CD4-positive, alpha-beta T cell treated with Interleukin-10 for 1 hour (primary cell): Measurements from ENCODE around the gene ERGIC1.
A peak's percentile ranks its signal among the peaks of the same experiment; 100 is the strongest.
"Not testable (repeated sequence)": the region's sequence is repeated elsewhere in the genome, so short reads cannot be mapped to it uniquely, and the experiment has no call there.

Experiments used
- DNase-seq: peaks from one replicate; pipeline ENCODE4 v3.0.0-alpha.2; 2020

The ERGIC1 gene

DNA sequence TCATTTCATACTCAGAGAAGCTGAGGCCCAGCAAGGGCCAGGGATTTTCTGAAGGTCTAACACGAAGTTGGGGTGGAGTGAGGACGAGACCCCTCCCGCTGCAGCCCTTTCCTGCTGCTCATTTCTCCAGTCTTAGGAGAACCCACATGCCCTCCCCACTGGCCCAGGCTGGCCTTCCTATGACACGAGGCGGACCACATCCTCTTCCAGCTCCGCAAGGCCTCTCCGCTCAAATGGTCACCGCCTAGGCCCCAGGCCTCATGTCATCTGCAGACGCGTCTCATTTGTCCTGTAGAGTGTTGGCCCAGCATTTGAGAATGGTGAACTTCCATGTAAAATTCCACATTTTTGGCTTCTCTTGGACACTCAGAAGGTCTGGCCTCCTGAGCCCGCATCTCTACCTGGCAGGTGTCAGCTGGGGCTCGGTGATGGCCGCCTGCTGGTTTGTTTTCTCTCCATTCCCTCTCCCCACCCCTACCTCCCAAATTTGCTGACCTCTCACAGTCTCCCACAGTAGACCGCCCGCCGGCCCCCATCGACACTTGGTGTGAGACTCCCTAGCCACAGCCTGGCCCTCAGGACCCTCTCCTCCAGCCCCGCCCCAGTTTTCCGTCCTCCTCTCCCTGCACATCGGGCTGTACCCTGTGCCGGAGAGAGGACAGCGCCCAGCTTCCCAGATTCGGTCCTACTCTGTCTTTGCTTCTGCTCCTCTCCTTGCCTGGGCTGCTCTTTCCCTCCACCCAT is 51.7 kb downstream of the ERGIC1 start:
- no peak for DNase-seq

DNA sequence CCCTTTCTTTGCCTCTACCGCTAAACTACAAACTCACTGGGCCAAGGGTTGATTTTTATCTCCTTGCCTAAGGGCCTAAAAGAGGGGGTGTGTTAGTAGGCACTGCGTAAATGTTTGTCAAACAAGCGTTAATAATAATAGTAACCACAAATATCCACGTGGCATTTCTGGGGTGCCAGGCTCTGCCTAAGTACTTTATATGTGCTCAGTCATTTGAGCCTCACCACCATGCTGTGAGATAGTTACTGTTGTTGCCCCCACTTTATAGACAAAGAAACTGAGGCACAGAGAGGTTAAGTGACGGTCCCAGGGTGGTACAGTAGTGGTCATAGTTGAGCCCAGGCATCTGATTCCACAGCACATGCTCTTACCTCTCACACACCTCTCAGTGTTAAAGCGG is 52.4 kb downstream of the ERGIC1 start:
- no peak for DNase-seq

GRCh38 chr5:172886974-172887501 is 53.0 kb downstream of the ERGIC1 start:
- peak; percentile 28 for DNase-seq

DNA sequence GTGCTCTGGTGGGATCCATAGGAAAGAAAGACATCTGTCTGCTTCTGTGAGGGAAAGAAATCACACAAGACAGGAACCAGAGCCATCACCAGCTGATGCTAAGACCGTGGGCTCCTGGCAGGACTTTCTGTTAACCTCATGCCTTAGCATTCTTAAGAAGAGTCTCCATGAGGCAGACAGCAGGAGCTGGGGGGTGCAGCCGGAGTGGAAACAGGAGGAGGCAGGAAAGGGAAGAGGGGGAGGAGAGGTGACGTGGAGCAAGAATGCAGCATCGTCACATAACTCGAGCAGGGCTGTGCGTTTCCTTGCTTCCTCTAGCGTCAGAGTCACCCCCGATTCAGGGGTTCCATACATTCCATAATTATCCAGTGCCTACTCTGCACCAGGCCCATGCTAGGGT is 53.6 kb downstream of the ERGIC1 start:
- no peak for DNase-seq

DNA sequence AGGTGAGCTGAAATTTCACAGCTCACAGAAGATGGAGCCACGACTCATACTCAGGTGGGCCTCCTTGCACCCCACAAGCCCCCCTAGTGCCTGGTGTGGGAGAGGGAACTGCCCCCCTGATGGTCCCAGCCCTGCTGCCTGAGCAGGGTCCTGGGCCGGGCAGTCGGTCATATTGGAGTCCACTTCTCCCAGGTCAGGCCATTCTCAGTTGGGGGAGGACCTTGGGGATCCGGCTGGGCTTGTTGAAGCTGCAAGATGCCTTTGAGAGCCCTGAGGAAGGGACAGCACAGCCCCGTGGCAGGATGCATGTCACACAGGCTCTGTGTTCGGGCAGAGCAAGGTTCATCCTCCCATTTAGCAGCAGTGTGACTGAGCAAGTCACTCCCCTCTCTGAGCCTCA is 56.6 kb downstream of the ERGIC1 start:
- DNase-seq, result no peak

- no peak for DNase-seq
Measured at GRCh38 chr5:172891716-172892421, 57.8 kb downstream of the ERGIC1 start.

- no peak for DNase-seq
Measured at GRCh38 chr5:172892713-172893112, 58.7 kb downstream of the ERGIC1 start.

DNA sequence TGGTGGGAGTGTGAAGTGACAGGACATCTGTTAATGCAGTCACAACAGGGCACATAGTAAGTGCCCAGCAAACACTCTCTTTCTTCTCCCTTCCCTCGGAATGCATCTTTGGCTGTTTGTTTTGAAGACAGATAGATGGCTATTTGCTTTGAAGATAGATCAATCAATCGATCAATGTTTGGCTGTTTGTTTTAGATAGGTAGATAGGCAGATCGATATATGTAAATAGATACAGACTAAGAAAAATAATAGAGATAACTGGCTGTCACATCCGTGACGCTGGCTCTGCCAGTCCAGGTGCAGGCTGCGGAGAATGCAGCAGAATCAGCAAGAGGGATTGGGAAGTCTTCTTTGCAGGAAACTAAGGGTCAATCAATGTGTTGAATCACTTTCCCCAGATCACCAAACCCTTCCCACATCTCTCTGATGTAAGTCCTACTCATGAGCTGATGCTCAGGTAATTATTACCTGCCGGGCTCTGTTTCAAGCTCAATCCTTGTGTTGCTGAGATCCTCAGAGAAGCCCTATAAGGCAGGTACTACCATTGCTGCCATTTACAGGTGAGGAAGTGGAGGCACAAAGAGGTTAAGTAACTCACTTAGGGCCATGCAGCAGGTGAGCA is 60.8 kb downstream of the ERGIC1 start:
- DNase-seq, result no peak

DNA sequence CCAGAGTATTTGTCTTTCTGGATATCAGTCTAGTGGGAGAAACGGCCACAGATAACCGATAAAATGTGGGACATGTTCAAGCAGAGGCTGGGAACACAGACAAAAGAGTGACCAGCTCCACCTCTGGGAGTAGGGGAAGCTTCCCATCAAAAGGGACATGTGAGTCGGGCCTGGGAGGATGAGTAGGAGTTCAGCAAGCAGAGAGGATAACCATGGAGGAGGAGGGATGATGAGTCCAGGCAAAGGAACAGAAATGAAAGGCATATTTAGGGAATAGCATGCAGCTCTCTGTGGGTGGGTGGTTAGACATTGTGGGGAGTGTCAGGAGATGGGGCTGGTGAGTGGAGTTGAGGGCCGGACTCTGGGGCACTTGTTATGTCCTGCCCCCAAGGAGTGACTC is 61.5 kb downstream of the ERGIC1 start:
- DNase-seq, result no peak

DNA sequence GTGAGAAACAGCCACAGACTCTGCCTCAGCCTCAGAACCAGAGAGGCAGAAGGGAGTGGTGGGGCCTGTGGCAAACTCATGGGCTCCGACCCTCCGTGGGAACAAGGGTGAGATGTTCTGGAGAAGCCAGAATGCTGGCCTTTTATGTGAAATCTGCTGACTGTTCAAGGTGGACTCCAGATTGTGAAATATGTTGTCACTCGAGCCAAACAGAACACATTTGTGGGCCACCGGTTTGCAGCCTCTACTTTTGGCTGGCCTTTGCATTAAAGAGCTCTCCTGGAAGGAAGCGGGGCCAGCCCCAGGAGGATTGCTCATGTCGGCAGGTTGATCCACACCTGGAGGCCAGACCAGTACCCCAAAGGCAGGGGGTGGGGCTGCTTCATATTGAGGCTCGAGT is 62.4 kb downstream of the ERGIC1 start:
- no peak for DNase-seq

DNA sequence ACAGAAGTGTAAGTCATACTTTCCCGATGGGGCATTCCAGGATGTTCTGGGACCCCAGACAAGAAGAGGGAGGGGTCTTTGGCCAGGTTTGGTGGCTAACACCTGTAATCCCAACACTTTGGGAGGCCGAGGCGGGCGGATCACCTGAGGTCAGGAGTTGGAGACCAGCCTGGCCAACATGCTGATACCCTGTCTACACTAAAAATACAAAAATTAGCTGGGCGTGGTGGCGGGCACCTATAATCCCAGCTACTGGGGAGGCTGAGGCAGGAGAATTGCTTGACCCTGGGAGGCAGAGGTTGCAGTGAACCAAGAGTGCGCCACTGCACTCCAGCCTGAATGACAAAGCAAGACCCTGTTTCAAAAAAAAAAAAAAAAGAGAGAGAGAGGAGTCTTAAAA is 63.0 kb downstream of the ERGIC1 start:
- not testable (repeated sequence) for DNase-seq

DNA sequence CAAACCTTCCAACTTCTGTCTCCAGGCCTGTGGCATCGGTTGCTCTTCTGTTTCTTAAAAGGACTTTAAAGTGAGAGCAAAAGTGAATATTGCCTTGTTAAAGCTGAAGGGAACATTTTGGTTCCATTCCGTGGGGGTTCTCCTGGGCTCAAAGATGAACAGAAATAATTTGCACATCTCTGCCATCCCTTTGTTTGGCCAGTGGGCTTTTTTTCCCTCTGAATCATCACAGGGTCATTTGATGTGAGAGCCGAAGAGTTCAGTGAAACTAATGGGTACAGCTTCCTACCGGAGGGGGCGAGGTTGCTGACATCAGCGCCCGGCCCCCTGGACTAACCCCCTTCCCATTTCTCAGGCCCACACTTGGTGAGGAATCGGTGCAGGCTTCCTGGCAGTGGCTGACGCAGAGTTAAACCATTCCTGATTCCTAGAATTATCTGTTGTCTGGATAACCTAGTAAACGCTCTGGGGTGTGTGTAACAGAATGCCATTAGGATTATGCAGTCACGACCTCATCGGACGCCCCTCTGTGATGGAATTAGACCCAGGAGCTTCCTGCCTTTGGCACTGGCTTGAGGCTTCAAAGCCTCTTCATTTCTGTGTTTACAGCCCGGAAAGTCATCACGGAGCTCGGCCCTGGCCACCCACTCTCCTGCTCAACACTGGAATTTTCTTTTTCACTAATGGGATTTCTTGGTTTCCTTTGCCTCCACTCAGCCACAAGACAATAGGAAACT is 63.6 kb downstream of the ERGIC1 start:
- DNase-seq, result peak; percentile 10

DNA sequence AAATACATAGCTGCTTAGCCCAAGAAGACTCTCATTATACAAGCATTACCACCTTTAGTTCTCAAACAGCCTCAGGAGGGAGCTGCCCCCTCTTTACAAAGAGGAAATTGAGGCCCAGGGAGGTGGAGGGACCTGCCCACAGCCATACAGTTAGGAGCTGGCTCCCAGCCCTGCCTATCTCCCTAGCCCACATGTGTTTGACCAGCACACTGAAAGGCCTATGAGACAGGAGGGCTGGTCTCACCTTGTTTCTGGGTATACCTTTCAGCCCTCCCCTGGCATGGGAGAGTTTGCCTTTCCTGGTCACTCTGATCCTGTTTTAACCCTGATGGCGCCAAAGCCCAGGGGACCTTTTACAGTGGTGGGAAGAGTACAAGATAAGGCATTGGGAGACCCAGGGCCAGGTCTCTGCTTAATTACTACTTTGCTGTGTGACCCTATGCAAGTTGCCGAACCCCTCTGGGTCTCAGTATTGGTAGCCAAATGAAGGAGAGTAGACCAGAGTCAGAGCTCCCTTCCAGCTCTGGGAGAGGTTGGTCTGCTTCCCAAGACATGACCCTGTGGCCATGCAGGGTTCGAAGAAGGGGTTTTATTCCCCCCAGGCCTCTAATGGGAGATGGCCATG is 64.3 kb downstream of the ERGIC1 start:
- no peak for DNase-seq

- DNase-seq, result no peak
Measured at GRCh38 chr5:172898843-172899369, 64.9 kb downstream of the ERGIC1 start.

- DNase-seq, result no peak
Measured at GRCh38 chr5:172899436-172899835, 65.4 kb downstream of the ERGIC1 start.

DNA sequence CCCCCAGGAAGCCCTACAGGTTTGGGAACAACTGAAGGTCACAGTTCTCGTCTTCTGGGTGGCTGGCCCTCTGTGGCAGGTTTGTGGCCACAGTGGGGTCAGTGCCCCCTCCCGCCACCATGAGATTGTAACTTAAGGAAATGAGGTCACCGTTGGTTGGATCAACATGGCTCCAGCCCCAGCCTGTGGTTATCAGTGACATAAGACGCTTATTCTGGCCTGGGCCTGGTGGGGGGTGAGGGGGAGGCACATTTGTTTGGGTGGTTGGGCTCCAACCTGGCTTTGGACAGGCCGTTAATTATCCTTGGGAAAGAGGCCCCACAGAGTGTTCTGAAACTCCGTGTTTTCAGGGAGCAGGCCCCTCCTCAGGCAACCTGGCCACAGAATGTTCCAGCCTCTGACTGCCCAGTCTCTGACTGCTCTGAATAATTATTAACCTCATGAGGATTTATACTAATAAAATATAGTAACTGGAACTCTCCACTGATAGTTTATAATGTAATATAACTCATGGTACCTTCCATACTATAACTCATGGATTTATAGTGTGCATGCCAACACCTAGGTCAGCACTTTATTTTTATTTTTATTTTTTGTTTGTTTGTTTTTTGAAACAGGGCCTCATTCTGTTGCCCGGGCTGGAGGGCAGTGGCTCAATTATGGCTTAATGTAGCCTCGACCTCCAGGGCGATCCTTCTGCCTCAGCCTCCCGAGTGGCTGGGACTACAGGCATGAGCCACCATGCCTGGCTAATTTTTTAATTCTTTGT is 67.1 kb downstream of the ERGIC1 start:
- no peak for DNase-seq

GRCh38 chr5:172901788-172902496 is 67.9 kb downstream of the ERGIC1 start:
- no peak for DNase-seq

- no peak for DNase-seq
Measured at GRCh38 chr5:172902497-172903472, 68.7 kb downstream of the ERGIC1 start.

DNA sequence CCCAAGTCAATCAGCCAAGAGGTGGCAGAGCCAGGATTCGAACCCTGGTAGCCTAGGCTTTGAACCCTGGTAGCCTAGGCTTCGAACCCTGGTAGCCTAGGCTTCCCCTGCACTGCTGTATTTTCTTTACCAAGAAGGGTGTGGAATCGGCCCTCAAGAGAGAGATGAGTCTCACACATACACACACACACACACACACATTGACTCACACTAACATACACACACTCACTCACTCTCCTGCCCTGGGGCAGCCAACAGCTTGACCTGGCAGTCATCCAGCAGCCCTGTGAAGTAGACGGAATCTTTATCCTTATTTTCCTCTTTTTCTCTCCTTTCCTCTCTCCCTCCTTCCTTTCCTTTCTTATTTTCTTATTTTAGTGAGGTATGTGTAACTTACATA is 69.7 kb downstream of the ERGIC1 start:
- no peak for DNase-seq

- DNase-seq, result no peak
Measured at GRCh38 chr5:172904312-172904642, 70.2 kb downstream of the ERGIC1 start.
